BJ (cell line): ENCODE data around the gene S1PR1. TPM values are rescaled to one million over a fixed set of nuclear protein-coding genes. Genes with fewer than 3 reads are reported as not detected.
A peak's percentile ranks its signal among the peaks of the same experiment; 100 is the strongest.

Experiments
- CTCF ChIA-PET: fragments of 350-600 bp; formaldehyde crosslinking; extraction: SDS; loops from one replicate; lab custom pipeline; 2021; ENCODE audit warnings: antibody characterized with exemption, inconsistent platforms; lab: Yijun Ruan, JAX
- POLR2A ChIA-PET: fragments of 300-600 bp; sonication (Branson Sonifier 250); formaldehyde crosslinking; extraction: SDS; loops from one replicate; lab custom pipeline; 2021; ENCODE audit warnings: antibody characterized with exemption; lab: Charles Lee
- DNase-seq: peaks from one replicate; pipeline ENCODE4 v3.0.0-alpha.2; 2011; ENCODE audit warnings: low read depth
- H3K27me3 ChIP-seq: 2 replicates; pipeline ENCODE4 v1.6.0; 2011; ENCODE audit warnings: low read length; ENCODE audit not compliant: control insufficient read depth, insufficient read depth
- H3K36me3 ChIP-seq: 2 replicates; pipeline ENCODE4 v1.5.1; 2011; ENCODE audit warnings: low read length; ENCODE audit not compliant: control insufficient read depth, insufficient read depth
- H3K4me3 ChIP-seq: 2 replicates; pipeline ENCODE4 v1.5.1; 2011; ENCODE audit warnings: low read depth, mild to moderate bottlenecking, control low read depth, low read length
- polyA plus RNA-seq: library from polyadenylated mRNA; depleted of rRNA; stranded (reverse); fragments of >200 nt; gene quantifications from 2 replicates; pipeline ENCODE4 v1.2.3, GENCODE V29; 2011
- TF ChIP-seq, protein P1 (sequence below): IDR thresholded peaks from 2 replicates; pipeline ENCODE4 v1.5.1; 2011; ENCODE audit warnings: low read depth, mild to moderate bottlenecking, control low read depth, inconsistent platforms, low read length, moderate library complexity; ENCODE audit not compliant: insufficient read depth

S1PR1 gene
- polyA plus RNA-seq, 1 experiment, result 12.2 TPM

DNA sequence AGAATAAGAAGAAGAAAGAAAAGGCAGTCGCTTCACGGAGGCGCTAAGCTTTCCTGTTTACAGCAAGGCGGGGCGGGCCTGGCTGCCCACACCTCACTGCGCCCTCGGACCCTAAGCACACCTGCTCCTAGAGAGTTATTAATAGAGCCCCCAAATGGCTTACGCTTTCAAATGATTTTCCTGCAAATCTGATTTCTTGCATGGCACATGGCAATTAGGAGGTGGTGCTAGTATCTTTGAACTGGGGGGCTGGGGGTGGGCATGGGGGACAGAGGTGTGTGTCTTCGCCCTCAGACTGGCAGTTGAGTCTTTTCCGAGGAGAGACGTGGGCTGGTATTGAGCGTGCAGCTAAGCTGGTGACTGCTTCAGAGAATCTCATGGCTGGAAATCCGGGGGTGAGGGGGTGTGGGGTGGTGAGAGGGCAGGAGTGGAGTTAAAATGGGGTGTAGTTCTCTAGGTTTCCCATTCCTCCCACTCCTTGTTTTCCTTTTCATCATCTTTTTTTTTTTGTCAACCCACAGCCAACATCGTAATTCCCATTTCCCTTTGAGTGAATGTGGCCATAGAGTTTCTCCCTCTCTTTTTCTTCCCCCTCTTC lies 1.3 kb downstream of the S1PR1 start:
- peaks cover 6% of the 10 kb centered on the region; the same call in 1 of the 2 replicates for H3K36me3 ChIP-seq
- H3K27me3 ChIP-seq, result no peaks in the 10 kb centered on the region
- ChIA-PET CTCF (interaction anchor here (0.6 to 3.3 kb wide), 53 partner anchors 9 to 1680 kb away, joined by 3 to 23 read pairs (median 4); no protein-coding TSS in a partner anchor), POLR2A (interaction anchor here (0.6 kb wide), 1 partner anchor 63 kb away, joined by 3 read pairs; no protein-coding TSS in a partner anchor)
- TF ChIP-seq, protein P1, sequence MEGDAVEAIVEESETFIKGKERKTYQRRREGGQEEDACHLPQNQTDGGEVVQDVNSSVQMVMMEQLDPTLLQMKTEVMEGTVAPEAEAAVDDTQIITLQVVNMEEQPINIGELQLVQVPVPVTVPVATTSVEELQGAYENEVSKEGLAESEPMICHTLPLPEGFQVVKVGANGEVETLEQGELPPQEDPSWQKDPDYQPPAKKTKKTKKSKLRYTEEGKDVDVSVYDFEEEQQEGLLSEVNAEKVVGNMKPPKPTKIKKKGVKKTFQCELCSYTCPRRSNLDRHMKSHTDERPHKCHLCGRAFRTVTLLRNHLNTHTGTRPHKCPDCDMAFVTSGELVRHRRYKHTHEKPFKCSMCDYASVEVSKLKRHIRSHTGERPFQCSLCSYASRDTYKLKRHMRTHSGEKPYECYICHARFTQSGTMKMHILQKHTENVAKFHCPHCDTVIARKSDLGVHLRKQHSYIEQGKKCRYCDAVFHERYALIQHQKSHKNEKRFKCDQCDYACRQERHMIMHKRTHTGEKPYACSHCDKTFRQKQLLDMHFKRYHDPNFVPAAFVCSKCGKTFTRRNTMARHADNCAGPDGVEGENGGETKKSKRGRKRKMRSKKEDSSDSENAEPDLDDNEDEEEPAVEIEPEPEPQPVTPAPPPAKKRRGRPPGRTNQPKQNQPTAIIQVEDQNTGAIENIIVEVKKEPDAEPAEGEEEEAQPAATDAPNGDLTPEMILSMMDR, result no peak
- DNase-seq, result no peak
- peak overlapping the region; percentile 72 for H3K4me3 ChIP-seq

- TF ChIP-seq, protein P1, result peak; percentile 98
- Histone ChIP-seq H3K4me3 (peak overlapping the region; percentile 72; the same call in 1 of the 2 replicates), H3K27me3 (no peaks in the 10 kb centered on the region), H3K36me3 (peaks cover 6% of the 10 kb centered on the region; the same call in 1 of the 2 replicates)
- no peak for DNase-seq
- ChIA-PET POLR2A (no interaction called here), CTCF (interaction anchor here (0.6 to 3.3 kb wide), 56 partner anchors 9 to 1912 kb away, joined by 3 to 23 read pairs (median 4); no protein-coding TSS in a partner anchor)
These were observed 1.9 kb downstream of the S1PR1 start for GRCh38 chr1:101238681-101239094.

- Histone ChIP-seq H3K27me3 (no peaks in the 10 kb centered on the region), H3K36me3 (peaks cover 6% of the 10 kb centered on the region; the same call in 1 of the 2 replicates), H3K4me3 (no peak overlapping the region)
- ChIA-PET POLR2A (no interaction called here), CTCF (interaction anchor here (0.6 to 3.3 kb wide), 45 partner anchors 8 to 1911 kb away, joined by 3 to 23 read pairs (median 4); no protein-coding TSS in a partner anchor)
- TF ChIP-seq, protein P1, result no peak; the same call in 1 of the 2 replicates
- no peak for DNase-seq
These were observed 2.5 kb downstream of the S1PR1 start for GRCh38 chr1:101239095-101240040.

- Histone ChIP-seq H3K27me3 (no peaks in the 10 kb centered on the region), H3K4me3 (no peak overlapping the region), H3K36me3 (peaks cover 6% of the 10 kb centered on the region; the same call in 1 of the 2 replicates)
- ChIA-PET POLR2A (no interaction called here), CTCF (interaction anchor here (0.6 to 3.3 kb wide), 10 partner anchors 12 to 331 kb away, joined by 3 to 23 read pairs (median 4); no protein-coding TSS in a partner anchor)
- TF ChIP-seq, protein P1, result no peak
- no peak for DNase-seq
These were observed 3.2 kb downstream of the S1PR1 start for GRCh38 chr1:101240041-101240430.
